ENCODE measurements around the gene INVS. TPM values are rescaled to one million over a fixed set of nuclear protein-coding genes. Genes with fewer than 3 reads are reported as not detected.

INVS gene
- total and polyA plus RNA-seq, 2 donors (not counting 3 experiments of a cell fraction or from before 2014, with no cell fraction given), result 8.5 to 17.9 TPM

GRCh38 chr9:100294341-100294740 lies 195.3 kb downstream of the INVS start:
- no peaks in the 10 kb centered on the region for H3K9me3 ChIP-seq (replicated peaks; ENCODE audit: control insufficient read depth, insufficient read depth, low read length)
- FAIRE-seq (no peak), DNase-seq (ENCODE audit: low read depth, low spot score) (peak; percentile 5)
- H3K4me2 ChIP-seq (ENCODE audit: insufficient read depth, low read length), result no peak overlapping the region
- H3K9ac ChIP-seq (replicated peaks; ENCODE audit: extremely low read depth, insufficient read depth, low read length), result no peak overlapping the region
- no peak overlapping the region for H3K27ac ChIP-seq (ENCODE audit: insufficient read depth, low read depth, low read length)
- ChIA-PET CTCF (interaction anchor here (1.0 kb wide), 1 partner anchor 30 kb away, joined by 3 read pairs; no protein-coding TSS in a partner anchor), POLR2A (no interaction called here)
- dilution Hi-C loops (cut with MboI; ENCODE audit: extremely low pct_ligation_motif_present, low sequenced_read_pairs) (no loop called here), intact Hi-C loops (cut with micrococcal nuclease) (no loop called here)
- H3K4me1 ChIP-seq (ENCODE audit: control insufficient read depth, extremely low read depth, insufficient read depth, low read length), result no peaks in the 10 kb centered on the region
- H3K79me2 ChIP-seq (ENCODE audit: control insufficient read depth, insufficient read depth, low read length), result no peaks in the 10 kb centered on the region
- H3K4me3 ChIP-seq (replicated peaks in 1 of 3; ENCODE audit: insufficient read depth in 1 of 3, low read depth in 1 of 3, low read length in 3 of 3), result no peak overlapping the region
- H3K9me1 ChIP-seq (replicated peaks; ENCODE audit: control insufficient read depth, extremely low read depth, insufficient read depth, low read length), result no peaks in the 10 kb centered on the region
- peaks cover 4 to 15% of the 10 kb centered on the region in 2 experiments for H3K36me3 ChIP-seq (ENCODE audit: control insufficient read depth in 2 of 2, extremely low read depth in 1 of 2, insufficient read depth in 2 of 2, low read length in 2 of 2)
- BruUV-seq (replicated peaks), result no TSS peak
- no peaks in the 10 kb centered on the region for H3K27me3 ChIP-seq (ENCODE audit: control insufficient read depth in 2 of 2, insufficient read depth in 2 of 2, low read length in 2 of 2)
- no peak overlapping the region for H2AFZ ChIP-seq (ENCODE audit: low read depth, low read length)
- H4K20me1 ChIP-seq (replicated peaks; ENCODE audit: control insufficient read depth, extremely low read depth, insufficient read depth, low read length), result no peaks in the 10 kb centered on the region
- TF ChIP-seq JUN (IDR thresholded peaks at IDR 0.05; ENCODE audit: borderline replicate concordance, insufficient read depth, insufficient read length, low read depth) (no peak), POLR2AphosphoS5 (IDR thresholded peaks at IDR 0.05; ENCODE audit: insufficient read depth, low read depth, low read length) (no peak), GATA2 (IDR thresholded peaks at IDR 0.05; ENCODE audit: insufficient read depth, insufficient read length, low read depth, low read length) (no peak), MAX (IDR thresholded peaks at IDR 0.05; ENCODE audit: insufficient read depth, insufficient read length) (no peak), EZH2 (IDR thresholded peaks at IDR 0.05; ENCODE audit: borderline replicate concordance, low read depth, low read length, severe bottlenecking) (no peak), CTCF (IDR thresholded peaks at IDR 0.05; ENCODE audit: extremely low read depth in 1 of 2, insufficient read depth in 1 of 2, low read depth in 1 of 2, low read length in 2 of 2) (no peak)
